ENCODE measurements around the gene ARHGEF17. TPM values are rescaled to one million over a fixed set of nuclear protein-coding genes. Genes with fewer than 3 reads are reported as not detected.

ARHGEF17 gene
- total RNA-seq, 1 experiment from 2014 or later = 22.3 TPM

DNA sequence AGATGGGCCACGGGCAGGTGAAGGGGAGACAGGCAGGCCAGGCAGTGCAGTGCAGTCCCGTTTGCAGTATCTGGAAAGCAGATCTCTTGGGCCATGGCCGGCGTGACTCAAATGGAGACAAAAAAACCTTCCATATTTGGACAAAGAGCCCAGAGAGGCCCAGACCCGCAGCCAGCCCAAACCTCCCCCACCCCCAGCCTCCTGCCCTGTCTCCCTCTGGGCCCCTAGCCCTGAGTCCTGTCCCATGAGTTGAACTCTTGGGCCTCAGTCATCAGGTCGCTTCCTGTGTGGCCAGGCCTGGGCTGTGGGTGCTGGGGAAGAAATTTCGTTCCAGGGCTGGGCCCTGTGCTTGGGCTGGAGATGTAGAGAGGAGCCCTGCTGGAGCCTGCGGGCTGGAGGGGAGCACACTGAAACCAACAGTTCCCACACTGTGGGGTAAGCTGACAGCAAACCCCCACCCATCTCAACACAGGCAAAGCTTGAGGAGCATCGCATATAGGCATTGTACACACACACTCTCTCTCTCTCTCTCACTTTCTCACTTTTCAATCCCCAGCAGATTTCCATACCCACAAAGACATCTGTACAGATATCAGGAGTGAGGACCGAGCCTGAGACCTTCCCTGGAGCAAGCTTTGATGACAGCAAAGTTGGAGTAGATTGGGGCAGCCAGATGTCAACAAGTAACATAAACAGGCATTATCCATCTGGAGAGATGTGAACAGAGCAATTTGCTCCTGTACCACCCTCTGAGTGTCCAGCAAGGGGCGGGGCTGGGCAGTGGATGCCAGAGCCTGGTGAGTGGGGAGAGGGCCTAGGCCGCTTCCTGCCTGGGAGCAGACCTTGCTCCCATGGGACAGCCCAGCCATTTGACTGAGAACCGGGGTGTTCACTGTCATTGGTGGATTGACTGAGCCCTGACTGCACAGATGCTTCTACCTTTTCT lies 17.2 kb downstream of the ARHGEF17 start:
- intact Hi-C loops (cut with micrococcal nuclease; ENCODE audit: unreplicated experiment) = no loop called here
- no peak for DNase-seq
- H3K27me3 Mint-ChIP-seq (ENCODE audit: unreplicated experiment) = no peaks in the 10 kb centered on the region
- H3K4me3 Mint-ChIP-seq (ENCODE audit: low read depth, unreplicated experiment) = no peak overlapping the region
- no TSS peak for BruUV-seq (replicated peaks)
- no peak overlapping the region for H3K27ac Mint-ChIP-seq (ENCODE audit: unreplicated experiment)
- TF ChIP-seq, protein P1, sequence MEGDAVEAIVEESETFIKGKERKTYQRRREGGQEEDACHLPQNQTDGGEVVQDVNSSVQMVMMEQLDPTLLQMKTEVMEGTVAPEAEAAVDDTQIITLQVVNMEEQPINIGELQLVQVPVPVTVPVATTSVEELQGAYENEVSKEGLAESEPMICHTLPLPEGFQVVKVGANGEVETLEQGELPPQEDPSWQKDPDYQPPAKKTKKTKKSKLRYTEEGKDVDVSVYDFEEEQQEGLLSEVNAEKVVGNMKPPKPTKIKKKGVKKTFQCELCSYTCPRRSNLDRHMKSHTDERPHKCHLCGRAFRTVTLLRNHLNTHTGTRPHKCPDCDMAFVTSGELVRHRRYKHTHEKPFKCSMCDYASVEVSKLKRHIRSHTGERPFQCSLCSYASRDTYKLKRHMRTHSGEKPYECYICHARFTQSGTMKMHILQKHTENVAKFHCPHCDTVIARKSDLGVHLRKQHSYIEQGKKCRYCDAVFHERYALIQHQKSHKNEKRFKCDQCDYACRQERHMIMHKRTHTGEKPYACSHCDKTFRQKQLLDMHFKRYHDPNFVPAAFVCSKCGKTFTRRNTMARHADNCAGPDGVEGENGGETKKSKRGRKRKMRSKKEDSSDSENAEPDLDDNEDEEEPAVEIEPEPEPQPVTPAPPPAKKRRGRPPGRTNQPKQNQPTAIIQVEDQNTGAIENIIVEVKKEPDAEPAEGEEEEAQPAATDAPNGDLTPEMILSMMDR (IDR thresholded peaks at IDR 0.05; ENCODE audit: unreplicated experiment) = no peak
- H3K9me3 Mint-ChIP-seq (ENCODE audit: low read depth, unreplicated experiment) = no peaks in the 10 kb centered on the region
- peaks cover 17% of the 10 kb centered on the region for H3K4me1 Mint-ChIP-seq (ENCODE audit: low read depth, unreplicated experiment)
- CTCF ChIA-PET = no interaction called here
- H3K36me3 Mint-ChIP-seq (ENCODE audit: insufficient read depth, unreplicated experiment) = no peaks in the 10 kb centered on the region

DNA sequence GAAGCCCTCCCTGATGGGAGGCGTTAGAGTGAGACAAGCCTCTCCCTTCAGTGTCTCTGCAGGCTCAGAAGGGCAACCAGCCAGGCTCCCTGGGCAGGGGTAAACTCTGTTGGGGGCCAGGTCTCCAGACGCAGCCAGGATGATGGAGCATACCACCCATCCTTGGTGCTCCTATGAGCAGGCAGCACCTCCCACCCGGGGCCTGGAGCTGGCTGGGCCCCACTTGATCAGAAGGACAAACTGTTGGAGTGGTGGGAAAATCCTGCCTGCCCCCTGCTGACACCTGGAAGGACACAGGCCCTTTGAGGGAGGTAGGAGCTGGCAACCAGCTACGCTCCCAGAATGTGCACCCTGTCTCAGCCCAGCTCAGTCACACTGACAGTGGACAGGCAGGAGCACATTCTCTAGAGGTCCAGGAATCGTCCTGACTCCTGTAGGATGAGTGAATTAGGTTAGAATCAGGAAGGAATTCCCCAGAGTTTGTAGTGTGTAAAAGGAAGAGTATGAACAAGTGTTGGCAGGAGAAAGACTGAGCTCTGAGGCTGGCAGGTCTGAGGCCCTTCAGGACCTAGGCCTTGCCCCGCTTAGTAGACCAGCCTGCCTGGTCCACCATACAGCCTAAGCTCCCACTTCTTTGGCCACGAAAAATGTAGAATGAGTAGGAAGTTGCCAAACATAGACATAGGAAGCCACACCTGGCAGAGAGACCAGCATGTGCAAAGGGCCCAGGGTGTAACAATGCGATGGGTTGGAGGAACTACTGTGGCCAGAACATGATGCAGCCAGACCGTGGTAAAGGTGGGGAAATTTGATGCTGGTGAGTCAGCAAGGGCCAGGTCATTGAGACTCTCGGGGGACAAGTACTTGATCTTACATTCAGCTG lies 19.1 kb downstream of the ARHGEF17 start:
- no peaks in the 10 kb centered on the region for H3K9me3 Mint-ChIP-seq (ENCODE audit: low read depth, unreplicated experiment)
- H3K4me3 Mint-ChIP-seq (ENCODE audit: low read depth, unreplicated experiment) = no peak overlapping the region
- TF ChIP-seq, protein P1 (IDR thresholded peaks at IDR 0.05; ENCODE audit: unreplicated experiment) = no peak
- DNase-seq = no peak
- no peaks in the 10 kb centered on the region for H3K36me3 Mint-ChIP-seq (ENCODE audit: insufficient read depth, unreplicated experiment)
- CTCF ChIA-PET = interaction anchor here (0.6 to 2.6 kb wide), 4 partner anchors 9 to 280 kb away, joined by 3 to 14 read pairs (median 4); no protein-coding TSS in a partner anchor
- intact Hi-C loops (cut with micrococcal nuclease; ENCODE audit: unreplicated experiment) = no loop called here
- no TSS peak for BruUV-seq (replicated peaks)
- H3K27me3 Mint-ChIP-seq (ENCODE audit: unreplicated experiment) = no peaks in the 10 kb centered on the region
- H3K27ac Mint-ChIP-seq (ENCODE audit: unreplicated experiment) = no peak overlapping the region
- H3K4me1 Mint-ChIP-seq (ENCODE audit: low read depth, unreplicated experiment) = peaks cover 11% of the 10 kb centered on the region

DNA sequence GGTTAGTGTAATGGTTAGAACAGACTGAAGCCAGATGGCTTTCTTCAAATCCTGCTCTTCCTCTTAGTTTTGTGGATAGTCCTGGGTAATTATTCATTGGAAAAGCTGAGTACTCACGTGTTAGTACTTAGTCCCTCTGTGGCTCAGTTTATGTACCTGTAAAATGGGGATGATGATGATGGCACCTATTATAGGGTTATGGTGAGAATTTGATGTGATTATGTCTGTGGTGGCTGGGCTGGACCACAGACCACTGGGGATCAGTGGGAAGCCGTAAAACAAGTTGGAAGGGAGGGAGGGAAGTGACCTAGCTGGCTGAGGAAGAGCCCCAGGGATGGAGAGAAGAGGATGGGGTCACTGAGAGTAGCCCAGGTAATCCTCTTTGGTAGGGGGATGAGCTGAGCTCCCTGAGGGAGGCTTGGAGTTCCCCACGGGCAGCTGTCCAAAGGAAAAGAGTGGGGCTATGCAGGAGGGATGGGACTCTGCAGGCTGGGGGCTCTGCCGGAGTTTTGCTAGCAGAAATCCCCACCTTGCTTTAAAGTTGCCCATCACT lies 19.8 kb downstream of the ARHGEF17 start:
- no peak overlapping the region for H3K27ac Mint-ChIP-seq (ENCODE audit: unreplicated experiment)
- CTCF ChIA-PET = interaction anchor here (1.8 to 2.6 kb wide), 2 partner anchors 19 to 21 kb away, joined by 6 to 14 read pairs; no protein-coding TSS in a partner anchor
- H3K4me1 Mint-ChIP-seq (ENCODE audit: low read depth, unreplicated experiment) = peaks cover 11% of the 10 kb centered on the region

More for the DNA sequence above, 19.8 kb downstream of the ARHGEF17 start:
- Mint-ChIP-seq H3K36me3 (ENCODE audit: insufficient read depth, unreplicated experiment) (no peaks in the 10 kb centered on the region), H3K4me3 (ENCODE audit: low read depth, unreplicated experiment) (no peak overlapping the region), H3K27me3 (ENCODE audit: unreplicated experiment) (no peaks in the 10 kb centered on the region), H3K9me3 (ENCODE audit: low read depth, unreplicated experiment) (no peaks in the 10 kb centered on the region)
- DNase-seq = no peak
- intact Hi-C loops (cut with micrococcal nuclease; ENCODE audit: unreplicated experiment) = no loop called here
- TF ChIP-seq, protein P1 (IDR thresholded peaks at IDR 0.05; ENCODE audit: unreplicated experiment) = no peak
- no TSS peak for BruUV-seq (replicated peaks)

Measured in Calu3 (cell line).